Activated CD4-positive, alpha-beta T cell treated with anti-CD3 and anti-CD28 coated beads, Interleukin-10, Interleukin-2, amounts not matched to agents 100 ng/mL and 50 ng/mL, durations not matched to agents 16 hours and 8 hours (primary cell): ENCODE results near the gene MARCO.

ENCODE experiments used
- DNase-seq: peaks from one replicate; pipeline ENCODE4 v3.0.0-alpha.2; 2020

MARCO gene, protein sequence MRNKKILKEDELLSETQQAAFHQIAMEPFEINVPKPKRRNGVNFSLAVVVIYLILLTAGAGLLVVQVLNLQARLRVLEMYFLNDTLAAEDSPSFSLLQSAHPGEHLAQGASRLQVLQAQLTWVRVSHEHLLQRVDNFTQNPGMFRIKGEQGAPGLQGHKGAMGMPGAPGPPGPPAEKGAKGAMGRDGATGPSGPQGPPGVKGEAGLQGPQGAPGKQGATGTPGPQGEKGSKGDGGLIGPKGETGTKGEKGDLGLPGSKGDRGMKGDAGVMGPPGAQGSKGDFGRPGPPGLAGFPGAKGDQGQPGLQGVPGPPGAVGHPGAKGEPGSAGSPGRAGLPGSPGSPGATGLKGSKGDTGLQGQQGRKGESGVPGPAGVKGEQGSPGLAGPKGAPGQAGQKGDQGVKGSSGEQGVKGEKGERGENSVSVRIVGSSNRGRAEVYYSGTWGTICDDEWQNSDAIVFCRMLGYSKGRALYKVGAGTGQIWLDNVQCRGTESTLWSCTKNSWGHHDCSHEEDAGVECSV

DNA sequence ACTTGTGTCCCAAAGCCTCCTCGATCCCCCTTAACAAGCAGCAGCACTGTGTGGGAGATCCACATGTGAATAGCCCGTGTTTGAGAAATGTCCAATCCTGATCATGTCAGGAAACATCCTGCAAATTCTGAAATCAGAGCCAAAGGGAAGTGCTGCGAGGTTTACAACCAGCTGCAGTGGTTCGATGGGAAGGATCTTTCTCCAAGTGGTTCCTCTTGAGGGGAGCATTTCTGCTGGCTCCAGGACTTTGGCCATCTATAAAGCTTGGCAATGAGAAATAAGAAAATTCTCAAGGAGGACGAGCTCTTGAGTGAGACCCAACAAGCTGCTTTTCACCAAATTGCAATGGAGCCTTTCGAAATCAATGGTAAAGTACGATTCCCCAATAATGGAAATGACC, at the start of gene MARCO:
MARCO (plus strand) TSS at position 164 of the 400 bp plus-strand sequence; CDS start at position 271, 107 bp downstream.
- DNase-seq = no peak

DNA sequence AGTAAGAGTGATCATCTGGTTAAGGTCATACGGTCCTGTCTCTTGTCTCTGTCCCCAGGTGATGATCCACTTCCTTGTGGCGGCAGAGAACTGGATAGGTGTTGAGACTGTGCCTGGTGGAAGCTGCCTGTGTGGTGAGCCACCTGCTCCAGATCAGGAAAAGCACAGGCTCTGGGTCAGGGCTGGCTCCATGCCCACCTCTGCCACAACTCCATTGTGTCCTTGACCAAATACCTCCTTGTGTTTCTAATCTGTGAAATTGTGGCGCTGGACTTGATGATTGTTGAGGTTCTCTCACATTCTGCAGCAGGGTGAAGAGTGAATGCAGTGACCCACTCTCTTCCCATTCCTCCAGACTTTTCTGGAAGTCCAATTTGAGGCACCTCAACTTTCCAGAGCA, 48.9 kb upstream of the MARCO start:
- DNase-seq = no peak

DNA sequence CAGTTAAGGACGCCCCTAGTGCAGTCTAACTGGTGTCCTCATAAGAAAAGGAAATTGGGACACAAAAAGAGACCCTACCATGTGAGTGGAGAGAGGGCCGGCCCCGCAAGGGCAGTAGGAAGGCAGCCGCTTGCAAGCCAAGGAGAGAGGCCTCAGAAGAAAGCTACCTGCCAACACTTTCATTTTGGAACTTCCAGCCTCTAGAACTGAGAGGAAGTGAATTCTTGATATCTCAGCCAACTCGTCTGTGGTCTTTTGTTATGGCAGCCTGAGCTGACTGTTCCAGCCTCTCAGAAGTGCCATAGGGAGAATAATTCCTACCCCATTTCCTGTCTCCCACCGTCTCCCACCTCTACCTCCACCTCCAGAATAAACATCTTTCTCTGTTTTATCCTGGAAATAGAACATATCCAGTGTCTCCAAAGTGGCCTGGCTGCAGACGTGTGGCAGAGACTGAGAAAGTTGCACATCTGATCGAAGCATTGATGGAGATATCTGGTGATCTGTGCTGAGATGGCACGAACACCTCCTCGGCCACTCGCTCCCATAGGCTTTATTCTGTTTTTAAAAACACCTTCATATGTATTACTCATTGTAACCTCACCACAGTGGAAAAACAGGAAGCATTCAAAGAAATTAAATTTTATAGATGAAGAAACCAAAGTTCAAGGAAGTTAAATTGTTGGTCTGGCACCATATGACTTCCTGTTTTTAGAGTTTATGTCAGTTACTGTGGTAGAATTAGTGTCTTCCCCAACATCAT, 39.5 kb upstream of the MARCO start:
- no peak for DNase-seq

DNA sequence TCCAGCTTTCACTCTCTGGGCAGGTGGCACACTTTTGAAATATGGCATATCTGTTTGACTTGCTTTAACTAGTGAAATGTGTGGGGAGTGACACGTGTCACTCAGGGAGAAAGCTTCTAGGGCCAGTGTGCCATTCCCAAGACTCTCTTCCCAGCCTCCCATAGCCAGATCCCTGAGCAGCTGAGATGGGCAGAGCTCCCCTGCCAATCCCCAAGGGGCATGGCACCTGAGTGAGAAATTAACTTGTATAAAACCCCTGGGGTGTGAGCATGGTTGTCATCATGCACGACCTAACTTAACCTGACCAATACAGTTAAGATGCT, 39.0 kb upstream of the MARCO start:
- no peak for DNase-seq

DNA sequence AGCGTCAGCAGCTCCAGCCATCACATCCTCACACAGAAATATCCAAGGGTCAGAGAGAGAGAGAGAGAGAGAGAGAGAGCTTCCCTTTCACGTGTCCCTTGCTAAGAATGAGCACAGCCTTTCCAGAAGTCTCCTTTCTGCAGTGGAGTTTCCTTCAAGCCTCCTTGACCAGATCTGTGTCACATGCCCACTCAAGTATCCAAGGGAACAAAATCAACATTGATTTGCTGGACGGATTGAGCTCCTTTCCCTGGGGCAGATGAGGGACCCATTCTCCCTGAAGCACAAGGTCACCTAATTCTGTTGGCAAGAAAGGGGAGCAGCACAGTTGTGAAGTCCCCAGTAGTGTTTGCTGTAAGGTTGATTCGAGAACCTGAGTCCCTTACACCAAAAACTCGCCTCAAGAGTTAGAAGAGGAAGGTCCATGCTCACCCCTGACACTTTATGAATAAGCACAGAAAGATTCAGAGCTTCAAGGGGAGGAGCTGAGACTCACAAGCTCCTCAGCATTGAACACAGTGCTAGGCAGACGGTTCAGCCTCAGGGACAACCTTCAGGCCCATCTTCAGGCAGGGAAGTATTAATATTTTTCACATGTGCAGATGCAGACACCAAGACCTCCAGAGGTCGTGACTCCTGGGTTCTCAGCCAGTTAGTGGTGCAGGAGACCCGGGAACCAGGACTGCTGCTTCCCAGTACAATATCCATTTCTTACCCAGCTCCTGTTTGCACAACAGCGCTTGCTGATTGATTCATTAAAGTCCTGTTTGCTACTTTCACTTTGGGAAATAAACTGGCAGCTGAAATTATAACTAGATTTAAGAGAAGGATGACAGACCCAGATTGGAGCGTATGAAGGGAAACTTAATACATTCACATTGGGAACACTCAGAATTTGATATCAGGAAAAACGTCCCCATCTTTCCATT, 38.2 kb upstream of the MARCO start:
- DNase-seq = no peak

DNA sequence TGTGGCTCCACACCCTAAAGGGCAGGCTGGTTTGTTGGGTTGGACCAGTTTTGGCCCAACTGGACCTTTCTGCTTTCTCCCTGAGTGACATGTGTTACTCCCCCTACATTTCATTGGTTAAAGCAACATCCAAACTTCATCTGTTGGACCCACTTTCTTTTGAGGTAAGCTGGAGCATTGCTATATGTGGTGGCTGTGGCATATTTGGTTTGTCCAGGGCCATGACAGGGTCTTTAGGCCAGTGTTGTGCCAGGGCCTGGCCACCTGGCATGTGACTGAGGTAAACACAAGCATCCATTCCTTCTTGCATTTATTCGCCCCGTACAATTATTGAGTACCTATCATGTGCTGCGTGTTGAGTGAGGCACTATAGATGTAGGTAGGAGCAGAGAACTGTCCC, 36.8 kb upstream of the MARCO start:
- DNase-seq = no peak

DNA sequence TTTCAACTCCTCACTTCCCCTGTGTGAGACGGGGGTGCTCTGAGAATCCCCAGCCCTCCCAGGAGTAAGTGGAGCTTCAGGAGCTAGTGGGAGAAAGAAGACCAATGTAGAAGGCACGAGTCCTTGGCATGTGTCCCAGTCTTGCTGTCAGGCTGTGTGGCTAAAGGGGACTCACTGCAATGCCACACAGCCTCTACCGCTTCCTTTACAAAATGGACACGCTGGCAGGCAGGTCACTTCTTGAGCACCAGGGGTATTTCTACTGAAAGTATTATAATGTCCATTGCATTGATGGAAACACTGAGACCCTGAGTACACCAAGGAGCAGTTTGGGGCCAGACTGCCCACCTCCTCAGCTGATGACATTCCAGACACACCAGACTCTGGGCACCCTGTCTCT, 35.8 kb upstream of the MARCO start:
- no peak for DNase-seq

DNA sequence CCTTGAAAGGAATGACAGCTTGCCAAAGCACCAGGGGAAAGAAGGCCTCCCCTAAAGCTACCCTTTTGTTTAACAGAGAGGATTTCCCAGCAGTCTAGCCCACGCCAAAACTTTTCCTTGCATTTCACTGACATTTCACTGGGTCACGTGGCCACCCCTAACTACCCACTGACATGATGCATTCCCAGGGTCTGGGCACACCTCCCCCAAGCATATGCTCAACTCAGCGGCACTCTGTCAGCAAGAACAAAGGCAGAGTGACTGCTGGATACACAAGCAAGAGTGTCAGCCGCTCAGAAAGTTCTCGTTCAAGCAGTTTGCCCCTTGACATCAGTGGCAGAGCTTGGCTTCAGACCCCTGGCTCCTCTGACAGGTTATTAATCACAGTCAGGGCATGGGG, 34.2 kb upstream of the MARCO start:
- DNase-seq = no peak

DNA sequence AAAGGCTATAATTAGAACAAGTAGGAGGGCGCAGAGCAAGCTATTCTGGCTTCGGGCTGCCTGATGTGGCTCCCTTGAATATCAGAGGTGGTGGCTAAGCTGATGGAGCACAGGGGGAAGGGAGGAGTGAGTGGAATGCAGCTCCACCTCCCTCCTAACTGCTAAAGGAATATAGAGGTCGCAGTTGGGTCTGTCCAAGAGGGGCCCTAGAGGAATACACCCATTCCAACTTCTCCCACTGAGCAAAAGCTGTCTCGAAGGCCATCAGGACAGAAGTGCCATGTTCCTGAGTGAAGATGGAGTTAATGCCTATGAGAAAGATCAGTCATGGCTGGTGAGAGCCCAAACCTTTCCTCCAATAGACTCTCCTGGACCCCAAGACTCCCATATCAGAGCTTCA, 32.8 kb upstream of the MARCO start:
- no peak for DNase-seq

DNA sequence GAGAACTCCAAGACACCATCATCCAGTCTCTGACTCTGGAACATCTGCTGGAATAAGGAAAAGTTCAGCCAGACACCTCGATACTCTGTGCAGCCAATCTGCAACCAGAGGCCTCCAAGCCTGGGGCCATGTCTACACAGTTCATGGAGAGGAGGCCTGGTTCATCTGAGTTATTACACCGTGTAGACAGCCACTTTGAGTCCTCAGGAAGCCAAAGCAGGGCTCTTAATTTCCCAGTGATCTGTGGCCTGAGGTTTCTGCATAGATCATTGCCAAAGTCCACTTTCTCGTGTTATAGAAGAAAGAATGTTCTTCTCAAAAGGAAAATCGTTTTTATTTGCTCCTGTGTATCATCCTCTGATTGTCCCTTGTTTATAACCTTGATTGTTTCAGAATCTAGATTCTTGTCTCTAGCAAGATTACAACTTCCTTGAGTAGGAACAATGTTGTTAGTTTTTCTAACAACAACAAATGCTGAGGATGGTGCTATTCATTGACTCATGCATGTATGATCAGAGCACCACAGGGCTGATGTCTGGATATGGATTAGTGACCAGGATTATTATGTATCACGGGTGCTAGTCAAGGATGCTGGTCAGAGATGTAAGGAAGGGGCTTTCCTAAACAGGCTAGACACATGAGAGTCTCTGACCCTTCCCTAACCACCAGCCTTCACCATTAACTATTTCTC, 30.7 kb upstream of the MARCO start:
- no peak for DNase-seq

DNA sequence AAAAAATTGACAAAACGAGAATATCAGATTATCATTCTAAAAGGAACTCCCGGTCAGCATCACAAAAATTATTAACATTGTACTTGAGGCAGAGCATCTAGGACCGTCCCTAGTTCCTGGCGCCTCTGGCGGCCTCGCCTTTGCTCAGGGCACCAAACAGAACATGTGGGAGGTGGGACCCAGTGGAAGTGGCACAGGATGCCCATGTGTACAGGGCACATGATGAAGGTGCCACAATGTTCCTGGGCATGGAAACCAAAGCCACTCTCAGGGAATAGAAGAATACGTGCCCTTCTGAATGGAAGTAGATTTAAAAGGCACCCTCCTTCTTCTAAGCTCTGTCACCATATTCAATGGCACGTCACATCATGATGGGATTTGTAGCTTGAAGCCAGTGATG, 30.1 kb upstream of the MARCO start:
- no peak for DNase-seq

DNA sequence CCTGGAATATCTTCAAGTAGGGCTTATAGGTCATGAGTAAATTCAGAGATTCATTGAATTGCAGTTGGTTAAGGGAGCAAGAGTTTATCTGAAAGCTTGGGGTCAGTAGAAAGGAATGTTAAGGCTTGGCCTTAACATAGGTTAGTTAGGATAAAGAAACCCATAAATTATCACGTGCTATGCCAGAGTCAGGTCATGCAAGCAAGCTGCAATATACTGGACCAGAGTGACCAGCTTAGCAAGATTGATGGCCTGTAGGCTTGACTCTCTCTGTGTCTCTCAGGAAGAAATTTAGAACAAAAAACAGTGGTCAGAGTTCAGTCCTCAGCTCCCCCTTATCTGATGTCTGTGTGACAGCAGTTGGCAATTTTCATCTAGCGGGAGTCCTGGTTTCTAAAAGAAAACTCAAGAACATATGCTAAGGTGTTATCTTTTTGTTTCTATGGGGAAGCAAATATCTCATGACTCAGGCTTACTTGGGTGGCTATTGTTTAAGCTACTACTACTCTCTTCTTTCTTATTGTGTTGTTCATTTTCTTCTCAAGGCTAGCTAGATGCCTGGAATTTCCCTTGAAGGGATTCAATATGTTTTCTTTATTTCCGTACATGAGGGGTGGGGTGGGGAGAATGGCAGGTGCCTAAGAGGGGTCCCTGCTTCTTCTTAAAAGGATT, 28.7 kb upstream of the MARCO start:
- no peak for DNase-seq

DNA sequence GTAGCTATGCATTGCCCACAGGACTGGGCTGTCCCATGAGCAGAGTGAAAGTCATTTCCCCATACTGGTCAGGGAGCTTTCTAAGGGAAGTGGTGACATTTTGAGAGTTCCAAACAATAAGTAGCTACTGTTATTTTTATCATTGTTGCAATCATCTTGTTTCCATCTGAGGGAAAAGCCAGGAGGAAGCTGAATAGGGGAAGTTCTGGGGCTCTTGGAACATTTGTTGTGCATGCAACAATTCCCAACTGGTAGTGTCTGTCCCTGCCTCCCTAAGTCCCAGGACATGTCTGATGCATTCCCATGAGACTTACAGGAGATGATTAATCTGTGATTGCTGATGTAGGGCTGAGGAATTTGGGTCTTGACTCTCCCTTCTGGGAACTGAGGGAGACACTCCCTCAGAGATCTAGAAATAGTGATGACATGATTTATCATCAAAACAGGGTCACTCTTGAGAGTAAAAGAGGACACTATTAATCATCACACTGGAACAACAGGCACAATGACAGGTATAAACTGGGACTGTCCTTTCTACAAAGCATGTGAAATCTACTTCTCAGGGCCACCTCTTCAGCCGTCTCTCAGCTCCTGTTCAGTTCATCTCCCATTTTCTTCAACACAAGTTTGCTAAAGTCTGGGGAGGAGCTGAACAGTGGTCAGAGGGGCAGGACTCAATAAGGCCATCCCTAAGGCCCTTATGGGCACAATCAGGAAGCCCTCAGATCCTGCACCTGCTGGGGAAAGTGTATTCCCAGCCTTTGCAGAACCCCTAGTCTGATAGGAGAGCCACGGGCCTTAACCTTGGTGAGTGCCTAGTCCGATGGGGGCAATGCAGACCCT, 28.0 kb upstream of the MARCO start:
- no peak for DNase-seq

DNA sequence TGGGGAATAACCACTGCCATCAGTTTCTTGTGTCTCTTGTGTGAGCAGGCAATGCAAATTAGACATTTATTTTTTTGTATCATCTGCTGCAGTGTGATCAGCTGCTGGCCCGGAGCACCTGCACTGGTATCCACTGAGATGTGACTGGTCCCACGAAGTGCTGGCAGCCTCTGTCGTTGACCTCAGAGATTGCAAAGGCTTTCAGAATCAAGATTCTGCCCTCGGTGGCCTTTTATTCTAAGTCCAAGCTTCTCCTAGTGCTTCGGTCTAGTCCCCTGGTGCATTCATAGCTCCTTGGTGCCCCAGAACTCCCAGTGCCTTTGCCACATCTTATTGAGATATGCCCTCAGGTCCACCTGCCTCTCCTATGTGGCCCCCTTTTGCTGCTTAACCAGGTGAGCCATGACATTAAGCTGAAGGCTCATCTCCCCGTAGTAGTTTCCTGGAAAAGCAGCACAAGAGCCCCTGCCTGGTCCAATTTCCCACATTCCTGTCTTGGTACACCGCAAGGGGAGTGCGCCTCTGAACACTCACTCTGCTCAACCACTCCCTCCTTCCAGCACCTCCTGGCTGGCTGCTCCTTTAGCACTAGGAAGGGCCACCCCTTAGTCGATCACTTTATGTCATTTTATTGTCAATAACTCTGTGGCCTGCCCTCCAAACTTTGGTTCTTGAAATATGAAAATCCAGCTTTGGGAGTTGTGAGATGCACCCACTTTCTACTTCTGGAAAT, 27.1 kb upstream of the MARCO start:
- DNase-seq = no peak

DNA sequence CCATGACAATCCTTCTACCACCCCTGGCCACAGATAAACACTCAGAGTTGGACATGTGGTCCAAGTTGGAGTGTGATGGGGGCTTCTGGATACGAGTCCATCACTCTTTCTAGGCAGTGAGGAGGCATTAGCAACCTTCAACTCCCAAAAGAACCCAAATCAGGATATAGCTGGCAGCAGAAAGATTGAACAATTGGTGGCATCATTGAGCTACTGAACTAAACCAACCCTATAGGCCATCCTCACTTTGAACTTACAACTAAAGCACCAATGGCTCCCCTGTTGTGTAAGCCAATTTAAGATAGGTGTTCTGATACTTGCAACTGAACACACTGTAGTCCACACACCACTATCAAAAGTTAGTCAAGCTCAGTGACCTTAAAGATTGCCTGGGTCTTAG, 24.0 kb upstream of the MARCO start:
- DNase-seq = no peak

DNA sequence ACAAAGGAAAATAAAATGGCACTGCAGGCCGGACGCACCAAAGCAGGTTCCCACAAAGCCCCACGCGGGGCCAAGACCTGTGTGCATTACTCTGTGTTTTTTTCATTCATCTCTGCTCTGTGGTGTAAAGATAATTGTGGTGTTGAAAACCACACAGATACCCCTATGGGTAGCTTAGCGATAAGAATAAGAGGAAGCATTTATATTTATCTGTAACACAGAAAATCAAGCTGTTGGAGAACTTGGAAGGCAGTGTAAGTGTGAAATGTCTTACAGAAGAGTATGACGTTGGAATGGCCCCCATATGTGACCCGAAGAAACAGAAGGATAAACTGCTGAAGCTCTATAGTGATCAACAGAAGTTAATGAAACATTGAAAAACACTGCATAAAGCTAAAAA, 20.3 kb upstream of the MARCO start:
- DNase-seq = no peak

DNA sequence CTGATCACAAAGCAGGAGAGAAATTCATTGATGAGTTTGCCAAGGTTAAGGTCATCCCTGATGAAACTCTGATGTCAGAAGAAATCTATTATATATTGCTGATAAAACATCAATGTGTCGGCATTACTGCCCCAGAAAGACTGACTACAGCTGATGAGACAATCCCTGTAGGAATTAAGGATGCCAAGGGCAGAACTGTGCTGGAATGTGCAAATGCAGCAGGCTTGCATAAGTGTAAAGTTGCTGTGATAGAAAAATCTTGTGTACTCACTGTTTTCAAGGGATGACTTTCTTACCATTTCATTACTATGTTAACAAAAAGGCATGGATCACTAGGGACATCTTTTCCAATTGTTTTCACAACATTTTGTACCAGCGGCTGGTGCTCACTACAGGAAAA, 19.7 kb upstream of the MARCO start:
- no peak for DNase-seq

DNA sequence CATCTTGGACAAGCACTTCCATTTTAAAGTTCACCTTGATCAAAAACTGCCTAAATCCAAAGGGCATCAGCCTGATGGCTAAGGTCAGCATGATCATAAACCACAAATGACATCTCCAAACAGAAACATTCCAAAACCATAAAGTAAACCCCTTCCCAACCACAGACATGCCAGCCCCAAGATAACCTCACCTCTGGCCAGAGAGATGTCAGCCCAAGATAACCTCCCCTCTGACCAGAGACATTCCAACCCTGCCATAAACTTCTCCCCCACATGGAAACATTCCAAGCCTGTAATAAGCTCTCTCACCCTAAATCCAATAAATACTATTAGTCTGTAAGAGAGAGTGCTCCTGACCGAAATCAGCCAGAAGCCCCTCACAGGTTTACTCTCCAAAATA, 18.6 kb upstream of the MARCO start:
- no peak for DNase-seq

DNA sequence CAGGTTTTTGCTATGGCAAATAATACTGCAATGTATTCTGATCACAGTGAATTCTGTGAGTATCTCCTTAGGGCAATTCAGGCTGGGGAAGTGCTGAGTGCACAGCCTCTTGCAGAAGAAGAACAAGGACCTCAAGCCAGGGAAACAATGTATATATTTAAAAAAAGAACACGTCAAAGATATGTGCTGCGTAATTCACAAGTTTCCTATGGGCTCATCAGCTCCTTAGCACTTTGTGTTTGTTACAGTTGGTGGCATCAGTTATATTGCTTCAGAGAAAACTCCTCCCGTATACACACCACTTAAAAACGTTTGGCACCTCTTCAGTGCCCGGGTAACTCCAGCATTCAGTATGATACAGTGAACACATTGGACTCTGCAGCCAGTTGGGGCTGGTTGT, 16.5 kb upstream of the MARCO start:
- no peak for DNase-seq

DNA sequence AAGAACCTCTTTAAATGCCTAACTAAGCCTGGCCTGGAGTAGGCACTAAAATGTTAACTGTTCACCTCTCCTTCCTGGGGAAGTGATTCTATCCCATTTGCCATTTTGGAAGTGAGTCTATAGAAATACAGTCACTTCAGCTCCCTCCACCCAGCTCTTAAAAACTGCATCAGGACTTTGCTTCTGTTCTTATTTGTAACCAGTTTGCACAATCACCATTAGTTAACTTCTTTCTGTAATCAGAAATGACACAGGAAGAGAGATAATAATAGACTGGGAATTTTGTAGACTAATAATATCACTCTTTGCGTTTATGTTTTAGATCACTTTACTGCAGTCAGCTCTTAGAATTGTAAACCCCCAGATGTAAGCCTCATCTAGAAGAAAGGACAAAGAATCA, 16.0 kb upstream of the MARCO start:
- DNase-seq = no peak
